GM12878 (cell line): ENCODE results near the gene TRIM37.

Experiments
- MYC ChIP-seq: IDR thresholded peaks from 2 replicates; pipeline ENCODE4 v1.6.1; 2011; ENCODE audit warnings: mild to moderate bottlenecking, low read length, moderate library complexity, inconsistent platforms; ENCODE audit not compliant: insufficient read depth, insufficient replicate concordance, insufficient read length, severe bottlenecking
- RAD51 ChIP-seq: fragments of 450-650 bp; IDR thresholded peaks from 2 replicates; pipeline ENCODE4 v1.6.1; 2016; ENCODE audit warnings: moderate library complexity, mild to moderate bottlenecking, inconsistent platforms
- SMC3 ChIP-seq: IDR thresholded peaks from 2 replicates; pipeline ENCODE4 v1.6.1; 2011; ENCODE audit warnings: low read length, improper control_type of control experiment, borderline replicate concordance
- SREBF2 ChIP-seq: IDR thresholded peaks from 2 replicates; pipeline ENCODE4 v1.6.1; 2012; ENCODE audit warnings: mild to moderate bottlenecking, low read length
- SUZ12 ChIP-seq: fragments of 200-600 bp; sonication (generic); IDR thresholded peaks from one replicate; pipeline ENCODE4 v1.6.1; 2018; ENCODE audit warnings: antibody characterized with exemption, mild to moderate bottlenecking; ENCODE audit not compliant: unreplicated experiment
- YY1 ChIP-seq: IDR thresholded peaks from 2 replicates; pipeline ENCODE4 v1.6.1; 2011; ENCODE audit warnings: low read depth, mild to moderate bottlenecking, low read length
- TF ChIP-seq, protein P1 (sequence below): fragments of 450-650 bp; conservative IDR thresholded peaks from 2 replicates; pipeline ENCODE4 v1.6.1; 2017; ENCODE audit warnings: mild to moderate bottlenecking, moderate library complexity
- TF ChIP-seq, protein P2 (sequence below): IDR thresholded peaks from 2 replicates; pipeline ENCODE4 v1.6.1; 2012; ENCODE audit warnings: low read length, inconsistent platforms

DNA sequence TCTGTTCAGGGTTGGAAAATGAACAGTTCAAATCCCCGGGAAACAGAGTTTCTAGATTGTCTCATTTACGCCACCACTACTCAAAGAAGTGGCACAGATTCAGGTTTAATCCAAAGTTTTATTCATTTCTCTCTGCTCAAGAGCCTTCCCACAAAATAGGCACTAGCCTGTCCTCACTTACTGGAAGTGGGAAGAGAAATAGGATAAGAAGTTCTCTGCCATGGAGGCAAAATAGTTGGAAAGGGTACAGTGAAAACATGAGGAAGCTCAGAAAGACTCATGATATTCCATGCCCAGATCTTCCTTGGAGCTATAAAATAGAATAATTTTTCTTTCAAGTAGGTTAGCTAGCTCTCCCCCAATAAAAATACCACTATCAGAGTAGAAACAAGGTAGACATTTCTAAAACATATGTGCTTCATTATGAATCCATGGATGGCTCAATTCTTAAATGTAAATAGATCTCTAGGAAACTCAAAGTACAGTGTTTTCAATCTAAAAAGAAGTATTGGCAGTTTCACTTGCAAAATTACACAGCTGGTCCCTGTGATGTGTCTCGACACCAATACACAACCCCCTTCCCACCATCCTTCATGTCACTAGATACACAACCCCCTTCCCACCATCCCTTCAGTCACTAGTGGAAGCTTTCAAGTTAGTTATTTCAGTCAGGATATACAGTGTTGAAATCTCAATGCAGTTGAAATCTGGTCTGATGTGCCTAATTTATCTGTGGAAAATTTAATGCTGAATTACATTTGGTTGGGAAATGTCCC lies 125.8 kb downstream of the TRIM37 start:
- TF ChIP-seq SREBF2: no peak
- no peak for TF ChIP-seq MYC
- no peak for TF ChIP-seq SUZ12
- TF ChIP-seq RAD51: no peak
- TF ChIP-seq, protein P1, sequence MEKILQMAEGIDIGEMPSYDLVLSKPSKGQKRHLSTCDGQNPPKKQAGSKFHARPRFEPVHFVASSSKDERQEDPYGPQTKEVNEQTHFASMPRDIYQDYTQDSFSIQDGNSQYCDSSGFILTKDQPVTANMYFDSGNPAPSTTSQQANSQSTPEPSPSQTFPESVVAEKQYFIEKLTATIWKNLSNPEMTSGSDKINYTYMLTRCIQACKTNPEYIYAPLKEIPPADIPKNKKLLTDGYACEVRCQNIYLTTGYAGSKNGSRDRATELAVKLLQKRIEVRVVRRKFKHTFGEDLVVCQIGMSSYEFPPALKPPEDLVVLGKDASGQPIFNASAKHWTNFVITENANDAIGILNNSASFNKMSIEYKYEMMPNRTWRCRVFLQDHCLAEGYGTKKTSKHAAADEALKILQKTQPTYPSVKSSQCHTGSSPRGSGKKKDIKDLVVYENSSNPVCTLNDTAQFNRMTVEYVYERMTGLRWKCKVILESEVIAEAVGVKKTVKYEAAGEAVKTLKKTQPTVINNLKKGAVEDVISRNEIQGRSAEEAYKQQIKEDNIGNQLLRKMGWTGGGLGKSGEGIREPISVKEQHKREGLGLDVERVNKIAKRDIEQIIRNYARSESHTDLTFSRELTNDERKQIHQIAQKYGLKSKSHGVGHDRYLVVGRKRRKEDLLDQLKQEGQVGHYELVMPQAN: no peak
- no peak for TF ChIP-seq YY1
- TF ChIP-seq, protein P2, sequence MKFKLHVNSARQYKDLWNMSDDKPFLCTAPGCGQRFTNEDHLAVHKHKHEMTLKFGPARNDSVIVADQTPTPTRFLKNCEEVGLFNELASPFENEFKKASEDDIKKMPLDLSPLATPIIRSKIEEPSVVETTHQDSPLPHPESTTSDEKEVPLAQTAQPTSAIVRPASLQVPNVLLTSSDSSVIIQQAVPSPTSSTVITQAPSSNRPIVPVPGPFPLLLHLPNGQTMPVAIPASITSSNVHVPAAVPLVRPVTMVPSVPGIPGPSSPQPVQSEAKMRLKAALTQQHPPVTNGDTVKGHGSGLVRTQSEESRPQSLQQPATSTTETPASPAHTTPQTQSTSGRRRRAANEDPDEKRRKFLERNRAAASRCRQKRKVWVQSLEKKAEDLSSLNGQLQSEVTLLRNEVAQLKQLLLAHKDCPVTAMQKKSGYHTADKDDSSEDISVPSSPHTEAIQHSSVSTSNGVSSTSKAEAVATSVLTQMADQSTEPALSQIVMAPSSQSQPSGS: no peak
- TF ChIP-seq SMC3: no peak
